Activated CD8-positive, alpha-beta T cell treated with anti-CD3 and anti-CD28 coated beads, Interleukin-2, amount 10 ng/mL, durations not matched to agents 7 days and 5 days (primary cell): ENCODE measurements around the gene STAT5A. TPM values are rescaled to one million over a fixed set of nuclear protein-coding genes. Genes with fewer than 3 reads are reported as not detected.

ENCODE experiments used
- ATAC-seq: fragments of 150-1000 bp; cut with Tn5 transposase; one replicate; pipeline ENCODE4 v1.10.0; 2021; ENCODE audit warnings: moderate library complexity
- CTCF ChIA-PET: fragments of 350-600 bp; sonication (Branson Sonifier 250); formaldehyde crosslinking; loops from one replicate; lab custom pipeline; 2021; ENCODE audit warnings: antibody characterized with exemption; lab: Charles Lee
- POLR2A ChIA-PET: fragments of 350-600 bp; sonication (Branson Sonifier 250); formaldehyde crosslinking; loops from one replicate; lab custom pipeline; 2021; ENCODE audit warnings: antibody characterized with exemption; lab: Charles Lee
- DNase-seq: peaks from one replicate; pipeline ENCODE4 v3.0.0-alpha.2; 2020
- H3K27ac Mint-ChIP-seq: one replicate; pipeline ENCODE4 v1.8.0; 2021; ENCODE audit warnings: mild to moderate bottlenecking, mixed read lengths
- H3K27me3 Mint-ChIP-seq: one replicate; pipeline ENCODE4 v1.8.0; 2021; ENCODE audit warnings: low read depth, mixed read lengths
- H3K36me3 Mint-ChIP-seq: one replicate; pipeline ENCODE4 v1.8.0; 2021; ENCODE audit warnings: low read depth, mixed read lengths
- H3K4me1 Mint-ChIP-seq: one replicate; pipeline ENCODE4 v1.8.0; 2021; ENCODE audit warnings: low read depth, mixed read lengths
- H3K4me3 Mint-ChIP-seq: one replicate; pipeline ENCODE4 v1.8.0; 2021; ENCODE audit warnings: mild to moderate bottlenecking, mixed read lengths
- H3K9me3 Mint-ChIP-seq: one replicate; pipeline ENCODE4 v1.8.0; 2022; ENCODE audit warnings: mixed read lengths; ENCODE audit not compliant: insufficient read depth
- total RNA-seq, 2 experiments: library from RNA; stranded (reverse); gene quantifications; one replicate each; pipeline ENCODE4 v1.2.3, GENCODE V29; 2021

STAT5A gene
- total RNA-seq, 2 experiments from 2014 or later: 117 to 119 TPM

GRCh38 chr17:42266918-42267766 is 21.2 kb upstream of the STAT5A start:
- POLR2A ChIA-PET: interaction anchor here (0.7 to 11.3 kb wide), 6 partner anchors 8 to 269 kb away, joined by 3 to 128 read pairs (median 5); partner anchors contain the start of gene NAGLU
- H3K27me3 Mint-ChIP-seq: no peaks in the 10 kb centered on the region
- H3K4me1 Mint-ChIP-seq: peaks cover 54% of the 10 kb centered on the region

GRCh38 chr17:42268236-42268635 is 20.1 kb upstream of the STAT5A start:
- H3K4me3 Mint-ChIP-seq: no peak overlapping the region
- DNase-seq (no peak), ATAC-seq (no peak)
- no peak overlapping the region for H3K27ac Mint-ChIP-seq
- H3K36me3 Mint-ChIP-seq: peaks cover 21% of the 10 kb centered on the region
- H3K27me3 Mint-ChIP-seq: no peaks in the 10 kb centered on the region
- peaks cover 64% of the 10 kb centered on the region for H3K4me1 Mint-ChIP-seq
- no peaks in the 10 kb centered on the region for H3K9me3 Mint-ChIP-seq
- ChIA-PET CTCF (interaction anchor here (1.0 to 4.5 kb wide), 5 partner anchors 11 to 259 kb away, joined by 3 to 35 read pairs (median 7); no protein-coding TSS in a partner anchor), POLR2A (interaction anchor here (2.2 to 11.3 kb wide), 2 partner anchors 19 to 20 kb away, joined by 16 to 128 read pairs; partner anchors contain the start of gene STAT5A)

More at GRCh38 chr17:42266918-42267766, 21.2 kb upstream of the STAT5A start:
- CTCF ChIA-PET: interaction anchor here (0.7 to 3.6 kb wide), 6 partner anchors 9 to 260 kb away, joined by 3 to 24 read pairs (median 7); no protein-coding TSS in a partner anchor
- Mint-ChIP-seq H3K36me3 (peaks cover 21% of the 10 kb centered on the region), H3K27ac (peak overlapping the region; percentile 73), H3K9me3 (no peaks in the 10 kb centered on the region), H3K4me3 (no peak overlapping the region)
- ATAC-seq (peak; percentile 81), DNase-seq (peak; percentile 55)

- Mint-ChIP-seq H3K4me1 (peaks cover 77% of the 10 kb centered on the region), H3K36me3 (peaks cover 19% of the 10 kb centered on the region), H3K9me3 (no peaks in the 10 kb centered on the region), H3K27me3 (no peaks in the 10 kb centered on the region), H3K4me3 (no peak overlapping the region), H3K27ac (no peak overlapping the region)
- POLR2A ChIA-PET: interaction anchor here (2.2 to 11.3 kb wide), 2 partner anchors 18 to 20 kb away, joined by 16 to 128 read pairs; partner anchors contain the start of gene STAT5A
- CTCF ChIA-PET: interaction anchor here (1.4 to 4.5 kb wide), 6 partner anchors 9 to 82 kb away, joined by 3 to 35 read pairs (median 6); no protein-coding TSS in a partner anchor
- DNase-seq (no peak), ATAC-seq (no peak)
Measured at GRCh38 chr17:42270170-42270535, 18.1 kb upstream of the STAT5A start.

DNA sequence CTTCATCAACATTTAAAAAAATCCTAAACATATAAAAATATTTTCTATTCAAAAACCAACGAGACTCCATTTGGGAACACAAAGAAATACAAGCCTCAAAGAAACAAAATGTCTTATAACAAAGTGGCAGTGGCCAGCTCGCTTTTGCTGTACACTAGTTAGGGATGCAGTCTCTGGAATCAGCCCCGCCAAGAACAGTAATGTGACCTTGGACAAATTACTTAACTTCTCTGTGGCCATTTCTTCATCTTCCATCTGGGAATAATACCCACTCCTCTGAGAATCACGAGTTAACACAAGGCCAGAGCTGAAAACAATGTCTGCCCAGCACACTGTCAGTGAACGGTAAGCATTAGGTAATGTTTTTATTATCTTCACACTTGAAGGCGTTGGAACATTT is 17.7 kb upstream of the STAT5A start:
- DNase-seq: no peak
- Mint-ChIP-seq H3K27me3 (no peaks in the 10 kb centered on the region), H3K36me3 (peaks cover 19% of the 10 kb centered on the region), H3K4me1 (peaks cover 78% of the 10 kb centered on the region), H3K27ac (peak overlapping the region; percentile 4), H3K9me3 (no peaks in the 10 kb centered on the region), H3K4me3 (no peak overlapping the region)
- POLR2A ChIA-PET: interaction anchor here (2.2 to 11.3 kb wide), 2 partner anchors 18 to 21 kb away, joined by 16 to 128 read pairs; partner anchors contain the start of gene STAT5A
- no peak for ATAC-seq
- CTCF ChIA-PET: interaction anchor here (1.4 to 4.5 kb wide), 7 partner anchors 8 to 132 kb away, joined by 3 to 35 read pairs (median 4); no protein-coding TSS in a partner anchor

DNA sequence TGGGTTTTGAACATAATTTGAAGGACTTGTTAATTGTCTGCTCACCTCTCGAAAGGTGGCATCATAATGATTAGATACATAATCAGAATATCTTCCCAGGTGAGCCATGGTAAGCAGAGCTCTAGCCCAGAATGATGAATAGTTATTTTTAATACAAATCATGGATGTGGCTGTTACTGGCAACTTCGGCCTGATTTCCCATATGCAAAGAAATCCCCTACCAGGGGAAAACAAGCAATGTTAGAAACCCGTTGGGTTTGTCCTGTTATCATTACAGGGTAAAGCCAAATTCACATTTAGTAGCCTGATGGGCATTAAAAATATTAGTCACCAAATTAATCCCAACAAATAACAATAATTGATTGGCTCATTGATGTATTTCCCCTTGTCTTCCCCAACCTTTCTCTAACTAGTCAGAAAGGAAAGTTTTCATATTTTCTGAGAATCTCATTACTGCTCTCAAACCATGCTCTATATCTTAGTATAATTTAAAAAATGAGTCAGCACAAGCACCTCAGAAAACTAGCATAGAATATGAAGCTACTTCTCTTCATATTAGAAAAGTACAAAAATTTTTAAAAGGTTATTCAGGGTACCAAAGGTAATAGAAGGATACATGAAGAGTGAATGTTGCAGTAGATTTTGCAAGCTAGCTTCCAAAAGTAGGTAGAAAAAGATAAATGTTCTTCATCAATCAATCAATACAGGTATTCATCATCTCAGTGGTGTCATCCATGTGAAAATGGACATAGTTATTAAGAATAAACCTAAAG is 17.1 kb upstream of the STAT5A start:
- ChIA-PET CTCF (interaction anchor here (1.4 to 4.5 kb wide), 6 partner anchors 8 to 132 kb away, joined by 3 to 35 read pairs (median 6); no protein-coding TSS in a partner anchor), POLR2A (interaction anchor here (11.3 kb wide), 1 partner anchor 21 kb away, joined by 128 read pairs; no protein-coding TSS in a partner anchor)
- H3K9me3 Mint-ChIP-seq: no peaks in the 10 kb centered on the region
- no peaks in the 10 kb centered on the region for H3K27me3 Mint-ChIP-seq
- peaks cover 18% of the 10 kb centered on the region for H3K36me3 Mint-ChIP-seq
- no peak for DNase-seq
- peaks cover 77% of the 10 kb centered on the region for H3K4me1 Mint-ChIP-seq
- peak overlapping the region; percentile 74 for H3K4me3 Mint-ChIP-seq
- ATAC-seq: no peak
- H3K27ac Mint-ChIP-seq: peak overlapping the region; percentile 83

DNA sequence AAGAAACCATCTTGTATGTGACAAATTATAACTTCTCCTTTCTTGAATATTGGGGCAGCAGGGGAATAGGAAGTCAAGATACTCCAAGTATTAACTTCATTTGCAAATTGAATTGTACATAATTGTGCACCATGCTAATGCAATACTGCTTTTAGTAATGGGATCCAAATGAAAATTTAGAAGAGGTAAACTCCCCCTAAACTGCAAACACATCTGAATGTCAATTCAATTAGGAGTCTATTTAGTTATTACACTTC is 16.6 kb upstream of the STAT5A start:
- ChIA-PET POLR2A (interaction anchor here (11.3 kb wide), 1 partner anchor 22 kb away, joined by 128 read pairs; no protein-coding TSS in a partner anchor), CTCF (interaction anchor here (1.4 to 4.5 kb wide), 4 partner anchors 25 to 131 kb away, joined by 3 to 35 read pairs (median 6); no protein-coding TSS in a partner anchor)
- DNase-seq (no peak), ATAC-seq (no peak)
- Mint-ChIP-seq H3K36me3 (peaks cover 16% of the 10 kb centered on the region), H3K9me3 (no peaks in the 10 kb centered on the region), H3K27ac (peak overlapping the region; percentile 83), H3K4me1 (peaks cover 74% of the 10 kb centered on the region), H3K27me3 (no peaks in the 10 kb centered on the region), H3K4me3 (peak overlapping the region; percentile 74)

DNA sequence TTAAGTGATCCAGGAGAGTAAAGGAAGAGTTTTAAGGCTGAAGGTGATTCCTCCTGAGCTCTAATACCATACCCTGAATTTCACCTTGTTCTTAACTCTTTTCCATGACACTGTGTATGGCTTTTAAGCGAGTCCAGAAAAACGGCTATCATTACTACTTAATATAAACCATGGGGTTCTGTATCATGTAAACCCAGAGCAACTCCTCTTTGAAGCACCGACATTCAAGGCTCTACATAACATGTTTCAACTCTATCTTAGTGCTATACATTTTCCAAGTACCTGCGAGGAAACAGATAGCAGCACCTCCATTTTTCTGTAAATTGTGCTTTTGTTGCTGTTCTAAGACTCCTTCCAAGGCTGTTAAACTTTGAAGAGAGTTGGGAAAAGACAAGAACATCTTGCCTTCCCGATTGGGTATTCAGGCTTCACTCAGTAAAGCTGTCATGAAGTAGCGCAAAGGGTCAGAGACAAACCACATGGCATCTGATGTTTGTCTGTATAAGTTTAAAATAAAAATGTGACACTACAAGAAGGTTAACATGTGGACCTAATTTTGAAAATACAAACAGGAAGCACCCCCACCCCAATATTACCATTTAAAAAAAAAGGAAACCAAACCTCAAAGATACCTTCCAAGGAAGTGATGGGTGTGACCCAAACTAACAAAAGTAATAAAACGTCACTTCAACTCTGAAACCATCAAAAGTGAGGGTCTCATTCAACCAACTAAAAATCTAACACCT is 16.0 kb upstream of the STAT5A start:
- Mint-ChIP-seq H3K27me3 (no peaks in the 10 kb centered on the region), H3K36me3 (peaks cover 13% of the 10 kb centered on the region), H3K4me1 (peaks cover 75% of the 10 kb centered on the region), H3K9me3 (no peaks in the 10 kb centered on the region), H3K4me3 (peak overlapping the region; percentile 74), H3K27ac (peak overlapping the region; percentile 83)
- ATAC-seq (no peak), DNase-seq (no peak)
- POLR2A ChIA-PET: interaction anchor here (3.8 to 11.3 kb wide), 2 partner anchors 17 to 23 kb away, joined by 19 to 128 read pairs; partner anchors contain the start of gene STAT5A
- CTCF ChIA-PET: interaction anchor here (1.0 to 4.5 kb wide), 3 partner anchors 22 to 50 kb away, joined by 6 to 35 read pairs (median 17); no protein-coding TSS in a partner anchor

GRCh38 chr17:42273474-42274252 is 14.6 kb upstream of the STAT5A start:
- H3K36me3 Mint-ChIP-seq: peaks cover 13% of the 10 kb centered on the region
- ATAC-seq (no peak), DNase-seq (no peak)
- peak overlapping the region; percentile 77 for H3K27ac Mint-ChIP-seq
- H3K4me3 Mint-ChIP-seq: peak overlapping the region; percentile 93
- no peaks in the 10 kb centered on the region for H3K9me3 Mint-ChIP-seq
- ChIA-PET CTCF (interaction anchor here (1.0 to 3.4 kb wide), 4 partner anchors 23 to 92 kb away, joined by 5 to 17 read pairs (median 6); partner anchors contain the start of gene KCNH4), POLR2A (interaction anchor here (0.5 to 11.3 kb wide), 3 partner anchors 15 to 77 kb away, joined by 3 to 128 read pairs (median 19); partner anchors contain the start of gene STAT5A)
- H3K4me1 Mint-ChIP-seq: peaks cover 69% of the 10 kb centered on the region
- no peaks in the 10 kb centered on the region for H3K27me3 Mint-ChIP-seq

GRCh38 chr17:42274253-42274542 is 14.1 kb upstream of the STAT5A start:
- peaks cover 65% of the 10 kb centered on the region for H3K4me1 Mint-ChIP-seq
- peak overlapping the region; percentile 93 for H3K4me3 Mint-ChIP-seq
- H3K27me3 Mint-ChIP-seq: no peaks in the 10 kb centered on the region
- ATAC-seq (no peak), DNase-seq (no peak)
- CTCF ChIA-PET: interaction anchor here (1.0 to 3.4 kb wide), 3 partner anchors 38 to 93 kb away, joined by 5 to 17 read pairs (median 5); partner anchors contain the start of gene KCNH4
- POLR2A ChIA-PET: interaction anchor here (0.5 to 11.3 kb wide), 3 partner anchors 15 to 78 kb away, joined by 3 to 128 read pairs (median 19); partner anchors contain the start of gene STAT5A
- peak overlapping the region; percentile 86 for H3K27ac Mint-ChIP-seq
- peaks cover 13% of the 10 kb centered on the region for H3K36me3 Mint-ChIP-seq
- H3K9me3 Mint-ChIP-seq: no peaks in the 10 kb centered on the region
